ENCODE measurements around the gene VAV3.

DNA sequence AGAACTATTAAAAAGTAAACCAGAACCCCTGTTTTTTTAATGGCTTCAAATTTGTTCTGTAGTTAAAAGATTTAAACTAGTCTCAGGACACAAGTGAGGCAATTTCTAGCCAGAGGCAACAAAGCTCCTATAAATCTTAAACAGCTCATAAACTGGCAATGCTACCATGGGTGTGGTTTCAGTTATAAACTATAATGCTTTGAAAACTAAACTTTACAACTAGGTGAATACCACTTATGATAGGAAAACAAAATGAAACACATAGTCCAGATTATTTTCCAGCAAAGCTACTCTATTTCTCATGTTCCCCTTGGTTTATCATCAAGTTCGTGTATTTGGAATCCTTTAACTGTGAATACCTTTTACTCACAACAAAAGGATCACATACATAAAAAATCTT is 282.5 kb downstream of the VAV3 start:
- TF ChIP-seq, protein P1, sequence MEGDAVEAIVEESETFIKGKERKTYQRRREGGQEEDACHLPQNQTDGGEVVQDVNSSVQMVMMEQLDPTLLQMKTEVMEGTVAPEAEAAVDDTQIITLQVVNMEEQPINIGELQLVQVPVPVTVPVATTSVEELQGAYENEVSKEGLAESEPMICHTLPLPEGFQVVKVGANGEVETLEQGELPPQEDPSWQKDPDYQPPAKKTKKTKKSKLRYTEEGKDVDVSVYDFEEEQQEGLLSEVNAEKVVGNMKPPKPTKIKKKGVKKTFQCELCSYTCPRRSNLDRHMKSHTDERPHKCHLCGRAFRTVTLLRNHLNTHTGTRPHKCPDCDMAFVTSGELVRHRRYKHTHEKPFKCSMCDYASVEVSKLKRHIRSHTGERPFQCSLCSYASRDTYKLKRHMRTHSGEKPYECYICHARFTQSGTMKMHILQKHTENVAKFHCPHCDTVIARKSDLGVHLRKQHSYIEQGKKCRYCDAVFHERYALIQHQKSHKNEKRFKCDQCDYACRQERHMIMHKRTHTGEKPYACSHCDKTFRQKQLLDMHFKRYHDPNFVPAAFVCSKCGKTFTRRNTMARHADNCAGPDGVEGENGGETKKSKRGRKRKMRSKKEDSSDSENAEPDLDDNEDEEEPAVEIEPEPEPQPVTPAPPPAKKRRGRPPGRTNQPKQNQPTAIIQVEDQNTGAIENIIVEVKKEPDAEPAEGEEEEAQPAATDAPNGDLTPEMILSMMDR (IDR thresholded peaks at IDR 0.05), result no peak
- TF ChIP-seq POLR2A (IDR thresholded peaks at IDR 0.05; ENCODE audit: low read depth), result no peak
- TF ChIP-seq POLR2AphosphoS5 (IDR thresholded peaks at IDR 0.05), result no peak
- TF ChIP-seq EP300 (IDR thresholded peaks at IDR 0.05), result no peak
